Measurements from ENCODE around the gene C12orf50.

Gene C12orf50

DNA sequence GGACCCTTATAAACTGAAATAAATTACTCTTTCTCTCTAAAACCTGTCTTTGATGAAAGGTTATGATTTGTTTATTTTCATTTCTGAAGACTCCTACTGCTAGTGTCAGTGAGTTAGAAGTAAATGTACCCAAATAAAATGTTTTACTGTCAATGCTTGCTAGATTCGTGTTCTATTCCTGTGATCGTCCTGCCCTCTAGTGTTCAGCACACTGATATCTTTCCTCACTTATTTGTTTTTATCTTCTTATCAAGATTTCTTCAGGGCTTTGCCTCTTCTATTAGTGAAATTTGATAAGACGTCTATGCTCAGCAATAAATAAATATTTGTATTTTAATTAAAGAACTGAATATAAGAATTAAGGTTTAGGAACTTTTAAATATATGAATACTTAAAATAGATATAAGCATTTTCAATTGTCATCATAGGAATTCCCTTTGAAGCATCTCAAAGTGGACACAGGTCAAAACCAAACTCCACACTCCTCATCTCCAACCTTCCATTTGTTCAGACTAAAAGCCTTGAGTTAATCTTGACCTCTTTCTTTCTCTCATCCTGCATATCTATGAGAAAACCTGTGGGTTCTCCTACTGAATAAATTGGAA lies 75.8 kb downstream of the C12orf50 start:
- no peak overlapping the region for H3K27ac ChIP-seq

GRCh38 chr12:87952850-87953249 lies 76.4 kb downstream of the C12orf50 start:
- no peak for TF ChIP-seq CTCF (conservative IDR thresholded peaks at IDR 0.05)
- no peak for TF ChIP-seq ZFX (IDR thresholded peaks at IDR 0.05)
- no peak overlapping the region for H3K27ac ChIP-seq

More for the DNA sequence above, 75.8 kb downstream of the C12orf50 start:
- peak; percentile 77 for TF ChIP-seq CTCF (conservative IDR thresholded peaks at IDR 0.05)
- TF ChIP-seq ZFX (IDR thresholded peaks at IDR 0.05): no peak

DNA sequence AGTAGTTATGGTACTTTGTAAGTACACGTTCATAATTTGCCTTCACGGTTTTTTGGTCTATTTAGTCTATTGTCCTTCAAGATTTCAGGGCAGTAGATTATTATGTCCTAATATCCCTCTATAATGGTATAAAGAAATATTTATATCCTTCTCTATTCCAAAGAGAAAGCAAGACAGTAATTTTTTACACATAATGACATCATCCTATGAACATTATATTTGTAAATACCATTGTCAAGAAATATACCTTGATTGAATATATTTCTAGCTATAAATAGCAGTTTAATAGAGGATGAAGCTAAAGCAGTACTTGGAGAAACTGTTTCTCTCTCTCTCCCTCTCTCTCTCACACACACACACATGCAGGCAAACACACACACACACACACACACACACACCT lies 77.0 kb downstream of the C12orf50 start:
- TF ChIP-seq CTCF (conservative IDR thresholded peaks at IDR 0.05) (no peak), ZFX (IDR thresholded peaks at IDR 0.05) (no peak)
- no peak overlapping the region for H3K27ac ChIP-seq

GRCh38 chr12:87943762-87944161 lies 85.4 kb downstream of the C12orf50 start:
- no peak for TF ChIP-seq CTCF (conservative IDR thresholded peaks at IDR 0.05)
- no peak for TF ChIP-seq ZFX (IDR thresholded peaks at IDR 0.05)
- no peak overlapping the region for H3K27ac ChIP-seq

GRCh38 chr12:87943023-87943422 lies 86.2 kb downstream of the C12orf50 start:
- TF ChIP-seq ZFX (IDR thresholded peaks at IDR 0.05): no peak
- TF ChIP-seq CTCF (conservative IDR thresholded peaks at IDR 0.05): no peak
- no peak overlapping the region for H3K27ac ChIP-seq

- no peak overlapping the region for H3K27ac ChIP-seq
- TF ChIP-seq CTCF (conservative IDR thresholded peaks at IDR 0.05): no peak
- no peak for TF ChIP-seq ZFX (IDR thresholded peaks at IDR 0.05)
These were observed 90.0 kb downstream of the C12orf50 start for GRCh38 chr12:87939182-87939581.

DNA sequence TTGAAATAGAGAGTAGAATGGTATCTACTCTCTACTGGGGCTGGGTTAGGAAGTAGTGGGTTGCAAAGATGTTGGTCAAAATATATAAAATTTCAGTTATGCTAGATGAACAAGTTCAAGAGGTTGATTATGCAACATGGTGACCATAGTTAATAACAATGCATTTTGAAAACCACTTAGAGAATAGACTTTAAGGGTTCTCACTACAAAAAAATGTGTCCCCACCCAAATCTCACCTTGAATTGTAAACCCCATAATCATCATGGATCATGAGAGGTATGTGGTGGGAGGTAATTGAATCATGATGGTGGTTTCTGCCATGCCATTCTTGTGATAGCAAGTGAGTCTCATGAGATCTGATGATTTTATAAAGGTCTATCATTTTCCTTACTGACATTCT lies 94.0 kb downstream of the C12orf50 start:
- H3K27ac ChIP-seq: no peak overlapping the region
- TF ChIP-seq ZFX (IDR thresholded peaks at IDR 0.05) (no peak), CTCF (conservative IDR thresholded peaks at IDR 0.05) (no peak)
